ENCODE results near the gene PLEKHB2. TPM values are rescaled to one million over a fixed set of nuclear protein-coding genes. Genes with fewer than 3 reads are reported as not detected.

Gene PLEKHB2
- polyA plus RNA-seq, 2 of the 4 experiments (the other 2 are of a cell fraction), result 57.5 to 76.6 TPM

- Histone ChIP-seq H3K27ac (no peak overlapping the region), H3K4me3 (no peak overlapping the region), H3K9me3 (no peaks in the 10 kb centered on the region), H3K4me2 (no peak overlapping the region), H3K4me1 (0 out of 3 replicates have a peak, but pooled peaks cover 2% of the 10 kb centered on the region)
- DNase-seq (ENCODE audit: low read depth in 1 of 2, low spot score in 1 of 2), result no peak
- no peak for TF ChIP-seq E2F6 (IDR thresholded peaks at IDR 0.05; ENCODE audit: borderline replicate concordance, low read depth)
- no peak for TF ChIP-seq TFCP2L1 (CRISPR knock-in tag; IDR thresholded peaks at IDR 0.05)
- TF ChIP-seq POLR2A (IDR thresholded peaks at IDR 0.05; ENCODE audit: low read length), result no peak
- no peak for TF ChIP-seq TP53 (CRISPR knock-in tag; IDR thresholded peaks at IDR 0.05)
- TF ChIP-seq FOXS1 (CRISPR knock-in tag; IDR thresholded peaks at IDR 0.05), result no peak
- TF ChIP-seq RARB (CRISPR knock-in tag; IDR thresholded peaks at IDR 0.05), result no peak
- TF ChIP-seq MAZ (IDR thresholded peaks at IDR 0.05; ENCODE audit: borderline replicate concordance, low read depth, low read length), result no peak
- no peak for TF ChIP-seq GATA3 (IDR thresholded peaks at IDR 0.05; ENCODE audit: borderline replicate concordance)
- no peak for TF ChIP-seq RNF2 (IDR thresholded peaks at IDR 0.05; ENCODE audit: borderline replicate concordance, low read depth)
- TF ChIP-seq RCOR1 (IDR thresholded peaks at IDR 0.05; ENCODE audit: low read depth, low read length), result no peak
- no peak for TF ChIP-seq RFX5 (IDR thresholded peaks at IDR 0.05)
- no peak for TF ChIP-seq MAFK (IDR thresholded peaks at IDR 0.05; ENCODE audit: partially characterized antibody)
- no peak for TF ChIP-seq SREBF2 (IDR thresholded peaks at IDR 0.05)
- TF ChIP-seq CBX8 (IDR thresholded peaks at IDR 0.05), result no peak
- TF ChIP-seq MYC (IDR thresholded peaks at IDR 0.05; ENCODE audit: borderline replicate concordance, low read length), result no peak
- ATAC-seq, result no peak
- ChIA-PET POLR2A (no interaction called here), CTCF (interaction anchor here (0.9 kb wide), 1 partner anchor 10 kb away, joined by 3 read pairs; no protein-coding TSS in a partner anchor)
- FAIRE-seq, result no peak
- 86% methylated on average over 12 of the region's 12 CpGs for WGBS (ENCODE audit: missing lambda C conversion rate)
These were observed 15.7 kb downstream of the PLEKHB2 start for GRCh38 chr2:131120815-131121317.

- Histone ChIP-seq H3K9me3 (no peaks in the 10 kb centered on the region), H3K4me3 (no peak overlapping the region), H3K4me2 (no peak overlapping the region), H3K4me1 (0 out of 3 replicates have a peak, but pooled peaks cover 2% of the 10 kb centered on the region), H3K27ac (no peak overlapping the region)
- ChIA-PET POLR2A (no interaction called here), CTCF (interaction anchor here (0.9 to 1.4 kb wide), 2 partner anchors 9 to 13 kb away, joined by 3 read pairs; no protein-coding TSS in a partner anchor)
- TF ChIP-seq CHD4 (IDR thresholded peaks at IDR 0.05; ENCODE audit: borderline replicate concordance), result no peak
- no peak for TF ChIP-seq RFX5 (IDR thresholded peaks at IDR 0.05)
- TF ChIP-seq ZFP36 (IDR thresholded peaks at IDR 0.05; ENCODE audit: borderline replicate concordance, partially characterized antibody), result no peak
- no peak for FAIRE-seq
- 97% methylated on average over 4 of the region's 4 CpGs for WGBS (ENCODE audit: missing lambda C conversion rate)
- DNase-seq (ENCODE audit: low read depth in 1 of 2, low spot score in 1 of 2), result no peak
- ATAC-seq, result no peak
These were observed 16.3 kb downstream of the PLEKHB2 start for GRCh38 chr2:131121464-131121863.

- ChIA-PET POLR2A (no interaction called here), CTCF (interaction anchor here (1.4 kb wide), 1 partner anchor 12 kb away, joined by 3 read pairs; no protein-coding TSS in a partner anchor)
- Histone ChIP-seq H3K4me2 (no peak overlapping the region), H3K4me1 (0 out of 3 replicates have a peak, but pooled peaks cover 2% of the 10 kb centered on the region), H3K27ac (no peak overlapping the region), H3K4me3 (no peak overlapping the region), H3K9me3 (no peaks in the 10 kb centered on the region)
- TF ChIP-seq MAZ (IDR thresholded peaks at IDR 0.05; ENCODE audit: borderline replicate concordance, low read depth, low read length) (no peak), PBX3 (IDR thresholded peaks at IDR 0.05) (no peak), ZFP36 (IDR thresholded peaks at IDR 0.05; ENCODE audit: borderline replicate concordance, partially characterized antibody) (no peak), HMGXB4 (CRISPR knock-in tag; IDR thresholded peaks at IDR 0.05; ENCODE audit: borderline replicate concordance) (no peak), FOSL2 (IDR thresholded peaks at IDR 0.05) (no peak), FOSL2 (CRISPR knock-in tag; IDR thresholded peaks at IDR 0.05) (no peak), RFX5 (IDR thresholded peaks at IDR 0.05) (no peak), E2F6 (IDR thresholded peaks at IDR 0.05; ENCODE audit: borderline replicate concordance, low read depth) (no peak), ELK1 (IDR thresholded peaks at IDR 0.05; ENCODE audit: low read depth, low read length) (no peak), CBX8 (IDR thresholded peaks at IDR 0.05) (no peak), EP300 (IDR thresholded peaks at IDR 0.05) (no peak), RAD21 (conservative IDR thresholded peaks at IDR 0.05 in 1 of 2, IDR thresholded peaks at IDR 0.05 in 1 of 2) (no peak)
- WGBS (ENCODE audit: missing lambda C conversion rate), result 96% methylated on average over 4 of the region's 4 CpGs
- DNase-seq (ENCODE audit: low read depth in 1 of 2, low spot score in 1 of 2) (no peak), ATAC-seq (no peak), FAIRE-seq (no peak)
These were observed 17.4 kb downstream of the PLEKHB2 start for GRCh38 chr2:131122496-131122895.

Measured in A549 (cell line).